T47D (cell line): Measurements from ENCODE around the gene UHRF2.

ENCODE experiments used
- DNase-seq, 2 experiments: peaks; one replicate each; pipeline versions ENCODE4 v3.0.0 to v3.0.0-alpha.2; 2011 to 2012; ENCODE audit warnings: low read depth in 1 of 2, low spot score in 1 of 2
- JUND ChIP-seq: IDR thresholded peaks from 2 replicates; pipeline ENCODE4 v1.6.1; 2012; ENCODE audit warnings: low read depth
- in situ Hi-C: cut with HindIII; loops from 2 replicates; pipeline ENCODE4 v1.10.0; 2016; ENCODE audit warnings: low sequenced_read_pairs, low pct_unique_long_range_greater_than_20kb

Gene UHRF2

GRCh38 chr9:6479959-6480358 is 67.0 kb downstream of the UHRF2 start:
- DNase-seq: no peak
- TF ChIP-seq JUND: no peak
- in situ Hi-C loops: no loop called here

- in situ Hi-C loops: no loop called here
- no peak for TF ChIP-seq JUND
- no peak for DNase-seq
Measured at GRCh38 chr9:6484210-6484609, 71.2 kb downstream of the UHRF2 start.

- in situ Hi-C loops: no loop called here
- no peak for DNase-seq
- no peak for TF ChIP-seq JUND
Measured at GRCh38 chr9:6488395-6488794, 75.4 kb downstream of the UHRF2 start.

GRCh38 chr9:6489099-6489498 is 76.1 kb downstream of the UHRF2 start:
- in situ Hi-C loops: no loop called here
- TF ChIP-seq JUND: no peak
- no peak for DNase-seq

- no peak for DNase-seq
- in situ Hi-C loops: no loop called here
- no peak for TF ChIP-seq JUND
Measured at GRCh38 chr9:6490863-6491262, 77.9 kb downstream of the UHRF2 start.

- TF ChIP-seq JUND: no peak
- in situ Hi-C loops: no loop called here
Measured at GRCh38 chr9:6495466-6495865, 82.5 kb downstream of the UHRF2 start.

GRCh38 chr9:6498982-6499381 is 86.0 kb downstream of the UHRF2 start:
- in situ Hi-C loops: no loop called here
- DNase-seq: no peak
- no peak for TF ChIP-seq JUND

More at GRCh38 chr9:6495466-6495865, 82.5 kb downstream of the UHRF2 start:
- no peak for DNase-seq

- DNase-seq: no peak
- no peak for TF ChIP-seq JUND
- in situ Hi-C loops: no loop called here
Measured at GRCh38 chr9:6501526-6502210, 88.7 kb downstream of the UHRF2 start.

- no peak for TF ChIP-seq JUND
- no peak for DNase-seq
- in situ Hi-C loops: no loop called here
Measured at GRCh38 chr9:6502399-6502798, 89.4 kb downstream of the UHRF2 start.

- in situ Hi-C loops: no loop called here
- TF ChIP-seq JUND: no peak
- DNase-seq: no peak
Measured at GRCh38 chr9:6506571-6506970, 93.6 kb downstream of the UHRF2 start.

GRCh38 chr9:6512085-6512657 is 99.2 kb downstream of the UHRF2 start:
- in situ Hi-C loops: no loop called here
- no peak for DNase-seq
- no peak for TF ChIP-seq JUND

- in situ Hi-C loops: no loop called here
- no peak for TF ChIP-seq JUND
- DNase-seq: no peak
Measured at GRCh38 chr9:6522263-6522662, 109.3 kb downstream of the UHRF2 start.

GRCh38 chr9:6525326-6526045 is 112.5 kb downstream of the UHRF2 start:
- TF ChIP-seq JUND: no peak
- DNase-seq: no peak
- in situ Hi-C loops: no loop called here
